C4-2B (cell line): Measurements from ENCODE around the gene TRMT61B.

ENCODE experiments used
- ZFX ChIP-seq: fragments of 450-650 bp; IDR thresholded peaks from 2 replicates; pipeline ENCODE4 v1.6.1; 2017
- TF ChIP-seq, protein P1 (sequence below): fragments of 450-650 bp; conservative IDR thresholded peaks from 2 replicates; pipeline ENCODE4 v1.5.1; 2017; ENCODE audit warnings: mild to moderate bottlenecking

DNA sequence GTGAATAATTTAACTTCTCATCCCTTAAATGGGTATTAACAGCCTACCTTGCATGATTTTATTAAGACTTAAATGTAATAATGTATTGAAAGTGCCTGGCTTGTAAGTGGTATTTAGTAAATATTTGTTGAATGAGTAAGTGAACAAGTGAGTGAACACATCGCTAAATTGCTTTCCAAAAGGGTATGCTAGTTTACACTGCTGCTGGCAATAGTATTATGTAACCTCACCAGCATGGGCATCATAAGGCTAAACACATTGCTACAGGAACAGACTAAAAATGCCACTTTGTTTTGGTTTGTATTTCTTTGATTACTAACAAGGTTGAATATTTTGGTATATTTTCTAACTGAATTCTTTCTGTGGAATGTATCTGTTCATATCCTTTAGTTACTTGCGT lies 34.2 kb upstream of the TRMT61B start:
- TF ChIP-seq, protein P1, sequence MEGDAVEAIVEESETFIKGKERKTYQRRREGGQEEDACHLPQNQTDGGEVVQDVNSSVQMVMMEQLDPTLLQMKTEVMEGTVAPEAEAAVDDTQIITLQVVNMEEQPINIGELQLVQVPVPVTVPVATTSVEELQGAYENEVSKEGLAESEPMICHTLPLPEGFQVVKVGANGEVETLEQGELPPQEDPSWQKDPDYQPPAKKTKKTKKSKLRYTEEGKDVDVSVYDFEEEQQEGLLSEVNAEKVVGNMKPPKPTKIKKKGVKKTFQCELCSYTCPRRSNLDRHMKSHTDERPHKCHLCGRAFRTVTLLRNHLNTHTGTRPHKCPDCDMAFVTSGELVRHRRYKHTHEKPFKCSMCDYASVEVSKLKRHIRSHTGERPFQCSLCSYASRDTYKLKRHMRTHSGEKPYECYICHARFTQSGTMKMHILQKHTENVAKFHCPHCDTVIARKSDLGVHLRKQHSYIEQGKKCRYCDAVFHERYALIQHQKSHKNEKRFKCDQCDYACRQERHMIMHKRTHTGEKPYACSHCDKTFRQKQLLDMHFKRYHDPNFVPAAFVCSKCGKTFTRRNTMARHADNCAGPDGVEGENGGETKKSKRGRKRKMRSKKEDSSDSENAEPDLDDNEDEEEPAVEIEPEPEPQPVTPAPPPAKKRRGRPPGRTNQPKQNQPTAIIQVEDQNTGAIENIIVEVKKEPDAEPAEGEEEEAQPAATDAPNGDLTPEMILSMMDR, result no peak
- no peak for TF ChIP-seq ZFX
